ENCODE results near the gene TMEM165. TPM values are rescaled to one million over a fixed set of nuclear protein-coding genes. Genes with fewer than 3 reads are reported as not detected.

TMEM165 gene
- total RNA-seq, 1 donor from 2014 or later, result 188 TPM

DNA sequence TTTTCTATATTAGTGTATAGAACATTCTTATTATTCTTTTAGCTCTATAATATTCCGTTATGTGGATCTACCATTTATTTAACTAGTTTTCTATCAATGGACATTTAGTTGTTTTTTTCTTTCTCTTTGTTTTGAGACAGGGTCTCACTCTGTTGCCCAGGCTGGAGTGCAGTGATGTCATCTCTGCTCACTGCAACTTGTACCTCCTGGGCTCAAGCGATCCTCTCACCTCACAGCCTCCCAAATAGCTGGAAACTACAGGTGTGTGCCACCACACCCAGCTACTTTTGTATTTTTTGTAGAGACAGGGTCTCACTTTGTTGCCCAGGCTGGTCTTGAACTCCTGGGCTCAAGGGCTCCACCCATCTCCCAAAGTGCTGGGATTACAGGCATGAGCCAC, 10.8 kb downstream of the TMEM165 start:
- DNase-seq (ENCODE audit: low spot score), result no peak

DNA sequence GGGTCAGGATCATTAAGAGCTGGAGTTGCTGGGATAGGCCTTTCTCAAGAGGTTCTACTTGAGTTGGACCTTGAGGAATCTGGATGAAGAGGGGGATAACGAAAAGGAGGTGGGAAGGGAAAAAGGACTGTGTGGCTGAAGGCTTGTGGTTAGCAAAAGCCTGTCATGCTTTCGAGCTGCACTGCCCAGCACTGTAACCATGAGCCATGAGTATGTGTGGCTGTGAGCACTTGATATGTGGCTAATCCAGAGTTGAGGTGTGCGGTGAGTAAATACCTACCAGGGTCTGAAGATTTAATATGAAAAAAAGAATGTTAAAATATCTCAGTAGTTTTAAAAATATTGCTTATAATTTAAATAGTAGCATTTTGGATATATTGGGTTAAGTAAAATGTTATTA, 11.4 kb downstream of the TMEM165 start:
- DNase-seq (ENCODE audit: low spot score), result no peak

DNA sequence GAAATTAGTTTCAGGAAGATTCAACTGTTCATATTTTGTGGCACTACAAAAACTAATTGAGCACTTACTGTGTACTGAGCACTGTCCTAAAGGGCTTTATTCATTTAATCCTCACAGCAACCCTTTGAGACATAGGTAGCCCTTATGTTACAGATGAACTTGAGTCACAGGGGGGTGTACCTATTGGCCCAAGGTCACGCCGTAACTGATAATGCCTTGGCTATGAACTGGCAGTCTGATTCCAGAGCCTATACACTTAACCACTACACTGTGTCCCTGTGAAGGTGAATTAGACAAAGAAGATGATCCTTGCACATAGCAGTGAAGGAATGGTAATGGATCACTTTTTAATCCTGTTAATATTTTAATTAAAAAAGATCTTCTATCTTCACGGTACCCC, 12.0 kb downstream of the TMEM165 start:
- no peak for DNase-seq (ENCODE audit: low spot score)

DNA sequence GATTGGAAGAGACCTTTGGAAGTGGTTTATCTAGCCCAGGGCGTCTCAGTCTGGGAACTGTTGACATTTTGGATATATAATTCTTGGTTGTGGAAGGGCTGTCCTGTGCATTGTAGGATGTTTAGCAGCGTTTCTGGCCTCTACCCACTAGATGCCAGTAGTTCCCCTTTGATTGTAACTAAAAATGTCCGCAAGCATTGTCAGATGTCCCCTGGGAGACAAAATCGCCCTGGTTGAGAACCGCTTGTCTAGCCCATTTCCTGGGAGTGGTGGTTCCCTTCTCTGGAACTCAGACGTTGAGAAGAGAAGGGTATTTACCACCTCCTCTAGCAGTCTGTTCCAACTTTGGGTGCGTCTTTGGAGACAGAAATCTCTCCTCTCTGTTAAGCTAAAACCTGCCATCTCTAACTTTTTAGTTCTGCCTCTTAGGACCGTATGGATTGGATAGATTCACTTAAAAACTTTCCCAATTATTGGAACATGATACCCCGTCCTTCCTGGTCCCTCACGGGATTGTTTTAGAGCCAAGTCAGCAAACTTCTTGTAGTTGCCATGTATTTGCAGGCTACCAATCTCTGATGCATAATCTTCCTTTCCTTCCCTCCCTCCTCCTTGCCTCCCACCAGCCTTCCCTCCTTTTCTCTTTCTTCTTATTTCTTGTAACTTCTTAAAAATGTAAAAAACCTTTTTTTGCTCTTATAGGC, 13.9 kb downstream of the TMEM165 start:
- no peak for DNase-seq (ENCODE audit: low spot score)

DNA sequence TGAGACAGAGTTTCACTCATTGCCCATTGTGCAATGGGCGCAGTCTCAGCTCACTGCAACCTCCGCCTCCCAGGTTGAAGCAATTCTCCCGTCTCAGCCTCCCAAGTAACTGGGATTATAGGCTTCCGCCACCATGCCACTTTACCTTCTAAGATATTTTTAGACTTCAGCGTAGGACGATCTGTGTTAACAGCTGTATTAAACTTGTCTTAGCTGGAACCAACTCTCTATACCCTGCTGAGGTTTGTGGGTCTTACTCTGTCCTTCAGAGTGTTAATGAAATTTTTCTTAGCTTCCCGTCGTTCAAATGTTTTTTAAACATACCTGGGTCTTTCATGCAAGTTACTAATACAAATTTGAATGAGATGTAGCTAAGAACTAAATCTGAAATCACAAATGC, 14.7 kb downstream of the TMEM165 start:
- no peak for DNase-seq (ENCODE audit: low spot score)

DNA sequence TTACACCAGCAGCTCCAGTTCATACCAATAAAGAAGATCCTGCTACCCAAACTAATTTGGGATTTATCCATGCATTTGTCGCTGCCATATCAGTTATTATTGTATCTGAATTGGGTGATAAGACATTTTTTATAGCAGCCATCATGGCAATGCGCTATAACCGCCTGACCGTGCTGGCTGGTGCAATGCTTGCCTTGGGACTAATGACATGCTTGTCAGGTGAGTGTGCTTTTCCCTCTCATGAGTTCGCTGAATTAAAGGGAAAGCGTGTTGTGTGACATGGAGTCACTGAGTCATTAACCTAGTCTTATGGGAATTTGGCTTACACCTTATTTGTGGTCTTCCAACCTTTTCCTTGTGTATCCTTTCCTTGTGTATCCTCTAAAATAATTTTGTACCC, 15.9 kb downstream of the TMEM165 start:
- DNase-seq (ENCODE audit: low spot score), result no peak

DNA sequence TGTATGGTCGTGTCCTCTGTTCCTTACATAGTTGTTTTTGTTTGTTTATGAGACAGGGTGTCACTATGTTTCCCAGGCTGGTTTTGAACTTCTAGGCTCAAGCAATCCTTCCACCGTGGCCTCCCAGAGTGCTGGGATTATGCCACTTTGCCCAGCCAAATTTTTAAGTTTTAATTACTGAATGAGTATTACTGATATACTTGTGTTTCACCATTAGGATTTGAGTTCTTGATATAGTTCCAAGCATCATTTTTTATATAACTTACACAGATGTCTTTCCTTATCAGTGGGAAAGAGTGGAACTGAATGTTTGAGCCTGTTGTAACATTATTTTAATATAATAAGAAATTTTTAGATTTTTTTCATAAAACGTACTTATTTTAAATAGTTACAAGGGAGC, 20.4 kb downstream of the TMEM165 start:
- no peak for DNase-seq (ENCODE audit: low spot score)

DNA sequence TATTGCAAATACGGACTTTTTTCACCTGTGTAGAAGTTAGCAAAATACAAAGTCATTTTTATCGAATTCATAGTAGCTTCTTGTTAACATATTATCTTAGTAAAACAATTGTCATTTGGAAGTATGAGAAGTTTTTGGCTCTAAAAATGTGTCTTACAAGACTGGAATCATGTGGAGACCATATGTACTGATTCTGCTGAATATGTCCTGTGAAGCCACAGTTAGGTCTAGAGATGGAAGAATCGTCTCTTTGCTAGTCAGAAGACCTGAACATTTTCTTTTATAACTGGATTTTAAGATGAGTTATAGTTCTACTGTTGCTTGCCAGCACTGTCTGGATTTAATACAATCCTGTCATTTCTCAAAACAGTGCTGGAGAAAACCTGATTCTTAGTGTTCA, 29.0 kb downstream of the TMEM165 start:
- DNase-seq (ENCODE audit: low spot score), result no peak

DNA sequence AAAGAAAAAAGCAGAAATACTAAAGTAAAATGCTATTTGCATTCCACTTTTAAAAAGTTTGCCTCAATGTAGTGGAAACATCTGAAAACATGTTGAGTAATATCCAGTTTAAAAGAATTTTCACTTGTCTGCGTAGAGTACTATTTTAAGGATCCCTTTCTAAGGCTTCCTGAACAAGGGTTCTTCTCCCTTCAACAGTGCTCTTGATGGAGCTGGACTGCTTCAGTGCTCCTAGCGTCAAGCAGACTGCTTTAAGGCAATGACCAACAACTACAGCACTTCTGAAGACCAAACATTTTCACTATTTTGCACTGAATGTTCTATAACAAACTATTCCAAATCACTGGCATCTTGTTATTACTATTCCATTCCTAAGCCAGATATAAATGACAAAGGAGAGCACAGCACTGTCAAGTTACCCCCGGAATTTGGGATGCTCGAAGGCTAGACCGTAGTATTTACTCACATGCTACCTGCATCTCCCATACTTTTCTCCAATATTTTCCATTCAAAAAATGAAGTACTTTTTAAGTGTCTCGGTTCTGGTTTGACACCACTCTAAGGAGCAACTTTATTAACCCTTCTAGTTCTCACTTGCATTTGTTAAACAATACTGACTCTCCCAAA, 36.1 kb downstream of the TMEM165 start:
- DNase-seq (ENCODE audit: low spot score), result no peak

DNA sequence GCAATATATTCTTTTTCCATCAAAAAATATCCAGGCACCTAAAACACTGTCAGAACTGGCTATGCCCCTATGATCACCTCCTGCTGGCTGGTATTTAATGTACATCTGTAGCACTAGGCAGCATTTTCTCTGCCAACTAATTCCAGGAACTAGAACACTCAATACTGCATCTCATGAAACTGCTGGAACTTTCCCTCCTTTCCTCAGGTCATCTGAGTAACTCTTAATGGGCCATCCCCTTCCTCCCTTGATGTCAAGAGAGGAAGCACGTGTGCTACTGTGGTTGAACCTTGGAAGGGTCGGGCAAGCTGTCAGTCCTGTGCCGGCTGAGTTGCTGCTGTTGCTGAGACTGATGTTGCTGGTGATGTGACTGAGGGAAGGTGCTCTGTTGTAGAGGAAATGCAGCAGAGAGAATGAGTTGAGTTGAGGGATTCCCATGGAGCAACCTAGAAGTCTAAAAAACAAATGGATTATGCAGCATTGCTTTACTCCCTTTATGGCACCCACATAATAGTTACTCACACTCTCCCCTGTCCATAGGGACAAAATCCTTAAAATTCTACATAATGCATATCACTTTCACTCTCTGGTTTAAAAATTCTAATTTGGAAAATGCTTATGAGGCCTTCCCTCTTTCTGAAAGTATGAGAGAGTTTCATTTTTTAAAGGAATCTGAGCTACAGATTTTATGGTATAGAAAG, 39.5 kb downstream of the TMEM165 start:
- no peak for DNase-seq (ENCODE audit: low spot score)

DNA sequence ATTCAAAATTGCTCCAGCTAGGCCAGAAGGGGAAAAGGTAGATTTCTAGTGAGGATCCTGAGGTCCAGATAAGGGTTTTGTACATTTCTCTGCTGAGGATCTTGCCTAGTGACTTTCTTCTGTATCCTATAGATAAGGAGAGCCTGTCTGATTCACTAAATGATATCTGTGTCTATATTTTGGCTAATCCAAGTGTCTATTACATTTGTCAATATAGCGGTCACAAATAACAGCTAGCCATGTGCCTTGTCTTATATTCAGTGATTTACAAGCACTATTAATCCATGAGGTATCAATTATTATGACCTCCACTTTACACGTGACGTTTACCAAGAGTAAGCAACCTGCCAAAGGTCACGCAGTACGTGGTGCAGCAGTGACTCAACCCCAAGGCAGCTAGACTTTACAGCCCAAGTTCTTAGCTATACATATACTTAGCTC, 41.6 kb downstream of the TMEM165 start:
- no peak for DNase-seq (ENCODE audit: low spot score)

DNA sequence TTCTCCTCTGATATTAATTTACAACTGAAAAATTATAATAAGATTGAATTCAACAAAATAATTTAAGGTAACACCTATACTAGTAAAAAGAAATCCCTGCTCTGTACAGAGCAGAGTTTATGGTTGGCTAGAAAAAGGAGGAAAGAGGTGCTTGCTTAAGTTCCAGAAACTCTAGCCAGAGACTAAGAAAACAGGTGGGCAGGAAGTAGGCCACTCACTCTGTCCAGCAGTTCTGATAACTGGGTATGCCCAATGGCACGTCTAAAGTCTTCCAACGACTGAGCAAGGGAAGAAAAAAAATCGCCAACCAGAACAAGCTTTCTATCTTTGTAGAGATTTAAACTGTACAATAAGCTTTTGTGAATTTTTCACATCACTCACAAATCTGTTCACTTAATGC, 42.1 kb downstream of the TMEM165 start:
- DNase-seq (ENCODE audit: low spot score), result no peak

DNA sequence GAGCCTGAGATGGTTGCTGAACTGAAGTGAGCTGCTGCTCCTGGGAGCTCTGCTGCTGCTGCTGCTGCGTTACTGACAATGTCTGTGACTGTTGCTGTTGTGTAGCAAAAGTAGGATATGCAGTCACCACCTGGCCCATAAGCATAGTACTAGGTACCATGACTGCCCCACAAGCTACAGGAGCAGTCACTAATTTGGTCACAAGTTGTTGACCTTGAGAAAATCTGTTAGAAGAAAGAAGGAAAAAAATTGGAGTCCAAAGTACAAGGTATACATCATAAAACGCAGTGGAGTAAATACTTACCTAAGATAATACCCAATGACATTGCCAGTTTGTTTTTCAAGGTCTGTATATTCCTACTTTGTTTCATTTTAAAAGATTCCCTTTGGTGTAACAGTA, 42.6 kb downstream of the TMEM165 start:
- no peak for DNase-seq (ENCODE audit: low spot score)

DNA sequence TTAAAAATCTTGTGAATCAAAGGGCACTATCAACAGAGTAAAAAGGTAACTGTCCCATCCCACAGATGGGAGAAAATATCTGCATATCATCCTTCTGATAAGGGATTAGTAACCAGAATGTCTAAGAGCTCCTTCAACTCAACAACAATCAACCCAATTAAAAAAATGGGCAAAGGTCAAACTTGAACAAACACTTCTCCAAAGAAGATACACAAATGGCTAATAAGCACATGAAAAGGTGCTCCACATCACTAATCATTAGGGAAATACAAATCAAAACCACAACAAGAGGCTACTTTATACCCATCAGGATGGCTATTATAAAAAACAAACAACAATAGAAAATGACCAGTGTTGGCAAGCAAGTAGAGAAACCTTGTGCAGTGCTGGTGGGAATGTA, 43.3 kb downstream of the TMEM165 start:
- no peak for DNase-seq (ENCODE audit: low spot score)

DNA sequence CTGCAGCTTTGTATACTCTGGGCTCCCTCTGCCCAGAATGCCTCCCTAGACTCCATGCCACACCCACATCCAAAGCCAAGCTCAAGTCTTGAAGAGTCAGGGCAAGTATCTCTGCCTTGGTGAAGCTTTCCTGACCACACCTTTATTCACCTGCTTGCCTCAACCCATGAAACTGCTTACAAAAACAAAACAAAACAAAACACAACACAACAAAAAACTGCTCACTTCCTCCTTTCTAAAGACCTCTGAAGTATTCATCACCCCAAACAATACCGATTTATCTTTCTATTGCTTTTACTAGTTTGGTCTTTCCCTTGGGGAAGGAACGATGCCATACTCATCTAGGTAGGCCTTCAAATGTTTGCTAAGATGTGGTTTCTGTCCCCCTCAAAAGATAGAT, 45.0 kb downstream of the TMEM165 start:
- no peak for DNase-seq (ENCODE audit: low spot score)

DNA sequence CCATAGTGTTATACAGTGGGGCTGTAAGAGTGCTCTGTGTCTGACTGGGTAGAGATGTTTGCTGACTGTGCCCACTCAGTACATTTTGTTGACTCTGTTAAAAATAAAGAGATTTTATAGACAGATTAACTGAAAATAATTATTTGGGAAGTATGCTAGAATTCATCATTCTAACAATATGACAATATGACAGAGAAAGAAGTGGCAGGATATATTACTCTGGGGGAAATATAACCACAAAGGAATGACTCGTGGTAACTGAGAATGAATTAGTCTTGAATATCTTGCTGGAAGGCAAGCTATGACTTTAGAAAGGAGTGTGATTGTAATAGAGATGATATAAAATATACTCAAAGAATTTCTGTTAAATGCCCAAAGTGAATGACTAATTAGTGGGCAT, 46.8 kb downstream of the TMEM165 start:
- DNase-seq (ENCODE audit: low spot score), result no peak

DNA sequence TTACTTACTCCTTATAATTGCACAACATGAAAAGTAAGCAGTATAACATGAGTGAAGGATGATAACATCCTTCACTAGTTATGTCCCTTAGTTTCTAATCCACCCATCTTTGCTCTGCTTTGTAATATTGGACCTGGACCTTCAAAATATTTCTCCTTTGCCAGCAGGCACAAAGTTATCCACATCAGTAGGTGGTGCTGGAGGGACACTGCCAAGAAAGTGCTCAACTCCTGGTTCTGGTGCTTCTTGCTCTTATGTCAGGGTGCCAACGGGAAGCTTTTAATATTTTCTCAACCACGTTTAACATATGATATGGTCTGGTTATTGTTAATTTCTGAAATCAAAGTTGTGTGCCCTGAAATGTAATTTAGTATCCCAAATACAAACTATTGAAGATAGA, 49.1 kb downstream of the TMEM165 start:
- no peak for DNase-seq (ENCODE audit: low spot score)

DNA sequence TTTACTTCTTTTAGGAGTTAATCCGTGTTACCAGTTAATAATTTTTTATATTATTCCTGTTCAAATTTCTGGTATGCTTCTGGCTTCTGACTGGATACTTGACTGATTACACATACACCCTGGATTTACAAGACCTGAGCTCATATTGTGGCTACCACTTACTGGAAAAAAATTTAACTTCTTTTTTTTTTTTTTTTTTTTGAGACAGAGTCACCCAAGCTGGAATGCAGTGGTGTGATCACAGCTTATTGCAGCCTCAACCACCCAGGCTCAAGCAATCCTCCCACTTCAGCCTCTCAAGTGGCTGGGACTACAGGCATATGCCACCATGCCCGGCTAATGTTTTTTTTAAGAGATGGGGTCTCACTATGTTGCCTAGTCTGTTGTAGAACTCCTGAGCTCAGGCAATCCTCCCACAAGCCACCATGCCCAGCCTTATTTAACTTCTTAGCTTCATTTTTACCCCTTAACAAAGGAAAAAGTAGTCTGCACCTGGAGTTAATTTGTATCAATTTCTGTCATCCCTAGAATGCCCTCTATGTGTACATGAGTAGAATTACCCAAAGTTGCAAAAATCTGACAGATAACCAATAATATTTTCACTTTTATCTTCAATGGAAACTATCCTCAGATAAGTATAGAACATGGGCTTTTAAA, 50.3 kb downstream of the TMEM165 start:
- no peak for DNase-seq (ENCODE audit: low spot score)

DNA sequence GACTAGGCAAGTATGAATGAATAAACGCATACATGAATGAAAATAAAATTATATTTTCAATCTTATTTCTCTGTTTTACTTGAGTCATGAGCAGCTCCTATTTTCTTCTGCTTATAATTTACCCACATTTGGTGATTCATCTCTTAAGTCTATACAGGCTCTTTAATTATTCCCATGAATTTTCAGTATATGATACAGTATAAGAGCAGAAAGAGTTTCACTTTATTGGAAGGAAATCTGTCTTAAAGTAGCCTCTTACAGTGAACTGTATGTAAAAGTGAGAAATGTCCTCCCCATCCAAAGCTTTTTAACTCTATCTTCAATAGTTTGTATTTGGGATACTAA, 50.8 kb downstream of the TMEM165 start:
- no peak for DNase-seq (ENCODE audit: low spot score)

DNA sequence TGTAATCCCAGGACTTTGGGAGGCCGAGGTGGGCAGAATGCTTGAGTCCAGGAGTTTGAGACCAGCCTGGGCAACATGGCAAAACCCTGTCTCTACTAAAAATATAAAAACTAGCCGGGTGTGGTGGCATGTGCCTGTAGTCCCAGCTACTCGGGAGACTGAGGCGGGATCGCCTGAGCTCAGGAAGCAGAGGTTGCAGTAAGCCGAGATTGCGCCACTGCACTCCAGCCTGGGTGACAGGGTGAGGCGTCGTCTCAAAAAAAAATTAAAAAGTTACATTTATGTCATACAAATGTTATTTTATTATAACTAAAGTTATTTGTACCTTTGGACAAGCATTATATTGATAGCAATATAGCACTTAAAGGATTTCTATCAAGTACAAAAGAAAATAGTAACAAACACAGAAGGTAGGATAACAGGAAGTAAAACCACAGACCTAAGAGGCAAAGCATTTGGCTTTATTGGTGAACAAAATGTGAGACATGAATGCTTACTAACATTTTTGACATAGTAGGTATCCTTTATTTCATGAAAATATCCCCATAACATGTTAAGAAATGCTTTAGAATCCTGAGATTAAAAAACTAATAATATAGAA, 51.5 kb downstream of the TMEM165 start:
- no peak for DNase-seq (ENCODE audit: low spot score)

DNA sequence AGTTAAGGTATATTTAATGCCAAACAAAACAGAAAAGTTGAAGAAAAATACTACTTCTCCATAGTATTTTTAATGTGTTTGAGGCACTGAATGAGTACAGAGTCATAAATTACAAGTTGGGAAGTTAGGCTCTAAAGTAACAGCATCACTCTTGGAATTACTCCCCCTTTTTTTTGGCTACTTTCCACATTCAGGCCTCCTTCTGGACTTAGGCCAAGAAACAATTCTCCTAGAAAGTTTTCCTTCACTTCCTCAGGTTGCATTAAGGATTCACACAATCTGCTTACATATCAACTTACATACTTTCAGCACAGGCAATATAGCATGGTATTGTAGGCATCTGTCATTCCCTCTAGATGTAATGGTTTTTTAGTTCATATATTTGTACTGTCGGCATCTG, 52.1 kb downstream of the TMEM165 start:
- no peak for DNase-seq (ENCODE audit: low spot score)

DNA sequence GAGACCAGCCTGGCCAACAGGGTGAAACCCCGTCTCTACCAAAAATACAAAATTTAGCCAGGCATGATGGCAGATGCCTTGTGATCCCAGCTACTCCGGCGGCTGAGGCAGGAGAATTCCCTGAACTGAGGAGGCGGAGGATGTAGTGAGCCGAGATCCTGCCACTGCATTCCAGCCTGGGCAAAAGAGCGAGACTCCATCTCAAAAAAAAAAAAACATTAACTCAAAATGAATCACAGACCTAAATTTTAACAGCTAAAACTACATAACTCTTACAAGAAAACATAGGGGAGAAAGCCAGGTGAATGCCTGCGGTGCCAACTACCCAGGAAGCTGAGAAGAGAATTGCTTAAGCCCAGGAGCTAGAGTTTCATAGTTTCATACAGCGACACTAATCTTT, 54.8 kb downstream of the TMEM165 start:
- no peak for DNase-seq (ENCODE audit: low spot score)
